BLaER1 treated with 17β-estradiol and CSF1 and Interleukin-3, amounts not matched to agents 10 nM and 100 nM (cell line): ENCODE results near the gene UNC45A.
A peak's percentile ranks its signal among the peaks of the same experiment; 100 is the strongest.

Experiments used
- H3K27ac ChIP-seq, 11 experiments: shearing (Covaris generic); formaldehyde crosslinking; 2 replicates each; pipeline ENCODE4 v1.8.1; 2022
- H3K27me3 ChIP-seq, 11 experiments: shearing (Covaris generic); formaldehyde crosslinking; 2 replicates each; pipeline ENCODE4 v1.8.1; 2022
- H3K36me3 ChIP-seq, 11 experiments: shearing (Covaris generic); formaldehyde crosslinking; 2 replicates each; pipeline ENCODE4 v1.8.1; 2022
- H3K4me1 ChIP-seq, 10 experiments: shearing (Covaris generic); formaldehyde crosslinking; 2 replicates each; pipeline ENCODE4 v1.8.1; 2022
- H3K4me2 ChIP-seq, 11 experiments: shearing (Covaris generic); formaldehyde crosslinking; 2 replicates each; pipeline ENCODE4 v1.8.1; 2022
- H3K4me3 ChIP-seq, 10 experiments: shearing (Covaris generic); formaldehyde crosslinking; 2 replicates each; pipeline ENCODE4 v1.8.1; 2022
- H3K9ac ChIP-seq, 11 experiments: shearing (Covaris generic); formaldehyde crosslinking; 2 replicates each; pipeline ENCODE4 v1.8.1; 2022
- H3K9me3 ChIP-seq, 11 experiments: shearing (Covaris generic); formaldehyde crosslinking; replicated peaks in 1 of 11; 2 replicates each; pipeline ENCODE4 v1.8.1; 2022
- H4K20me1 ChIP-seq, 11 experiments: shearing (Covaris generic); formaldehyde crosslinking; 2 replicates each; pipeline ENCODE4 v1.8.1; 2022
- Cebpa-rat ChIP-seq, 11 experiments: shearing (Covaris generic); IDR thresholded peaks; 2 replicates each; pipeline ENCODE4 v1.8.1; 2022

The UNC45A gene

GRCh38 chr15:90956274-90957030, 21.4 kb downstream of the UNC45A start:
- peaks cover 39 to 64% (median 55%) of the 10 kb centered on the region in 11 experiments for H3K36me3 ChIP-seq
- no peaks in the 10 kb centered on the region for H3K9me3 ChIP-seq
- TF ChIP-seq Cebpa-rat (IDR thresholded peaks at IDR 0.05): no peak
- peak overlapping the region in 9 of 11 experiments; percentile 94 to 99 (median 97); a peak in 15 of 22 replicates for H3K27ac ChIP-seq
- H3K4me2 ChIP-seq: peak overlapping the region; percentile 84 to 97 (median 95)
- H3K27me3 ChIP-seq: no peaks in the 10 kb centered on the region
- H3K4me1 ChIP-seq: peaks cover 29 to 62% (median 48%) of the 10 kb centered on the region in 10 experiments
- peak overlapping the region; percentile 43 to 81 (median 72) for H3K4me3 ChIP-seq
- peaks cover 0 to 37% (median 13%) of the 10 kb centered on the region in 11 experiments; a peak in 11 of 22 replicates for H4K20me1 ChIP-seq
- peak overlapping the region; percentile 61 to 96 (median 91); a peak in 21 of 22 replicates for H3K9ac ChIP-seq

GRCh38 chr15:90957031-90957790, 22.1 kb downstream of the UNC45A start:
- H4K20me1 ChIP-seq: peaks cover 0 to 40% (median 13%) of the 10 kb centered on the region in 11 experiments; a peak in 11 of 22 replicates
- no peak for TF ChIP-seq Cebpa-rat (IDR thresholded peaks at IDR 0.05)
- H3K4me2 ChIP-seq: peak overlapping the region; percentile 84 to 97 (median 95); a peak in 19 of 22 replicates
- peak overlapping the region in 8 of 10 experiments; percentile 43 to 81 (median 70); a peak in 10 of 20 replicates for H3K4me3 ChIP-seq
- peaks cover 39 to 64% (median 55%) of the 10 kb centered on the region in 11 experiments for H3K36me3 ChIP-seq
- H3K9ac ChIP-seq: peak overlapping the region in 6 of 11 experiments; percentile 11 to 96 (median 91); a peak in 10 of 22 replicates
- peak overlapping the region in 2 of 11 experiments; percentile 94 to 96; a peak in 2 of 22 replicates for H3K27ac ChIP-seq
- no peaks in the 10 kb centered on the region for H3K27me3 ChIP-seq
- no peaks in the 10 kb centered on the region for H3K9me3 ChIP-seq
- peaks cover 29 to 63% (median 49%) of the 10 kb centered on the region in 10 experiments for H3K4me1 ChIP-seq

- no peak for TF ChIP-seq Cebpa-rat (IDR thresholded peaks at IDR 0.05)
- no peaks in the 10 kb centered on the region for H3K27me3 ChIP-seq
- H3K9ac ChIP-seq: peak overlapping the region in 1 of 11 experiments; percentile 25; a peak in 2 of 22 replicates
- H3K4me3 ChIP-seq: no peak overlapping the region
- H4K20me1 ChIP-seq: peaks cover 0 to 40% (median 14%) of the 10 kb centered on the region in 11 experiments; a peak in 11 of 22 replicates
- H3K4me1 ChIP-seq: peaks cover 29 to 63% (median 49%) of the 10 kb centered on the region in 10 experiments
- H3K36me3 ChIP-seq: peaks cover 37 to 64% (median 55%) of the 10 kb centered on the region in 11 experiments
- H3K27ac ChIP-seq: no peak overlapping the region
- peak overlapping the region in 3 of 11 experiments; percentile 94 to 96 (median 95); a peak in 2 of 22 replicates for H3K4me2 ChIP-seq
- H3K9me3 ChIP-seq: no peaks in the 10 kb centered on the region
These were observed 22.7 kb downstream of the UNC45A start for GRCh38 chr15:90957791-90958190.

- Histone ChIP-seq H3K27ac (no peak overlapping the region), H3K27me3 (no peaks in the 10 kb centered on the region), H3K9me3 (no peaks in the 10 kb centered on the region), H4K20me1 (peaks cover 0 to 40% (median 14%) of the 10 kb centered on the region in 11 experiments; a peak in 11 of 22 replicates), H3K4me3 (no peak overlapping the region), H3K4me1 (peaks cover 29 to 59% (median 49%) of the 10 kb centered on the region in 10 experiments), H3K9ac (peak overlapping the region in 4 of 11 experiments; percentile 1 to 27 (median 26); a peak in 4 of 22 replicates), H3K36me3 (peaks cover 34 to 64% (median 55%) of the 10 kb centered on the region in 11 experiments), H3K4me2 (0 out of 22 replicates have a peak overlapping the region, but pooled peaks of 1 of the 11 experiments have one; percentile 71)
- no peak for TF ChIP-seq Cebpa-rat (IDR thresholded peaks at IDR 0.05)
These were observed 24.0 kb downstream of the UNC45A start for GRCh38 chr15:90959028-90959595.

- Histone ChIP-seq H4K20me1 (peaks cover 0 to 40% (median 14%) of the 10 kb centered on the region in 11 experiments; a peak in 11 of 22 replicates), H3K27me3 (no peaks in the 10 kb centered on the region), H3K4me2 (peak overlapping the region in 9 of 11 experiments; percentile 40 to 71 (median 55); a peak in 15 of 22 replicates), H3K9me3 (no peaks in the 10 kb centered on the region), H3K9ac (peak overlapping the region in 4 of 11 experiments; percentile 20 to 41 (median 26); a peak in 5 of 22 replicates), H3K36me3 (peaks cover 34 to 67% (median 60%) of the 10 kb centered on the region in 11 experiments), H3K4me3 (no peak overlapping the region), H3K27ac (no peak overlapping the region), H3K4me1 (peaks cover 24 to 55% (median 47%) of the 10 kb centered on the region in 10 experiments)
- no peak for TF ChIP-seq Cebpa-rat (IDR thresholded peaks at IDR 0.05)
These were observed 24.8 kb downstream of the UNC45A start for GRCh38 chr15:90959894-90960293.

- Histone ChIP-seq H3K27ac (peak overlapping the region in 2 of 11 experiments; percentile 6 to 23; a peak in 1 of 22 replicates), H3K36me3 (peaks cover 34 to 73% (median 66%) of the 10 kb centered on the region in 11 experiments), H3K27me3 (no peaks in the 10 kb centered on the region), H3K9me3 (no peaks in the 10 kb centered on the region), H3K4me1 (peaks cover 21 to 51% (median 43%) of the 10 kb centered on the region in 10 experiments), H3K4me3 (no peak overlapping the region), H3K4me2 (peak overlapping the region; percentile 23 to 71 (median 53); a peak in 20 of 22 replicates), H3K9ac (peak overlapping the region in 8 of 11 experiments; percentile 20 to 64 (median 40); a peak in 13 of 22 replicates), H4K20me1 (peaks cover 0 to 40% (median 14%) of the 10 kb centered on the region in 11 experiments; a peak in 11 of 22 replicates)
- TF ChIP-seq Cebpa-rat (IDR thresholded peaks at IDR 0.05): no peak
These were observed 25.4 kb downstream of the UNC45A start for GRCh38 chr15:90960298-90961091.

GRCh38 chr15:90962021-90962420, 26.9 kb downstream of the UNC45A start:
- H3K27ac ChIP-seq: no peak overlapping the region
- H3K36me3 ChIP-seq: peaks cover 45 to 86% (median 81%) of the 10 kb centered on the region in 11 experiments
- H3K27me3 ChIP-seq: no peaks in the 10 kb centered on the region
- H3K4me2 ChIP-seq: no peak overlapping the region
- no peaks in the 10 kb centered on the region for H3K9me3 ChIP-seq
- no peak for TF ChIP-seq Cebpa-rat (IDR thresholded peaks at IDR 0.05)
- peaks cover 0 to 50% (median 14%) of the 10 kb centered on the region in 11 experiments; a peak in 11 of 22 replicates for H4K20me1 ChIP-seq
- H3K4me3 ChIP-seq: no peak overlapping the region
- H3K4me1 ChIP-seq: peaks cover 8 to 38% (median 31%) of the 10 kb centered on the region in 10 experiments; a peak in 18 of 20 replicates
- H3K9ac ChIP-seq: no peak overlapping the region
